ENCODE data around the gene ADIPOR1. TPM values are rescaled to one million over a fixed set of nuclear protein-coding genes. Genes with fewer than 3 reads are reported as not detected.

ADIPOR1 gene
- polyA plus RNA-seq, 2 donors = 96.2 to 98.4 TPM

DNA sequence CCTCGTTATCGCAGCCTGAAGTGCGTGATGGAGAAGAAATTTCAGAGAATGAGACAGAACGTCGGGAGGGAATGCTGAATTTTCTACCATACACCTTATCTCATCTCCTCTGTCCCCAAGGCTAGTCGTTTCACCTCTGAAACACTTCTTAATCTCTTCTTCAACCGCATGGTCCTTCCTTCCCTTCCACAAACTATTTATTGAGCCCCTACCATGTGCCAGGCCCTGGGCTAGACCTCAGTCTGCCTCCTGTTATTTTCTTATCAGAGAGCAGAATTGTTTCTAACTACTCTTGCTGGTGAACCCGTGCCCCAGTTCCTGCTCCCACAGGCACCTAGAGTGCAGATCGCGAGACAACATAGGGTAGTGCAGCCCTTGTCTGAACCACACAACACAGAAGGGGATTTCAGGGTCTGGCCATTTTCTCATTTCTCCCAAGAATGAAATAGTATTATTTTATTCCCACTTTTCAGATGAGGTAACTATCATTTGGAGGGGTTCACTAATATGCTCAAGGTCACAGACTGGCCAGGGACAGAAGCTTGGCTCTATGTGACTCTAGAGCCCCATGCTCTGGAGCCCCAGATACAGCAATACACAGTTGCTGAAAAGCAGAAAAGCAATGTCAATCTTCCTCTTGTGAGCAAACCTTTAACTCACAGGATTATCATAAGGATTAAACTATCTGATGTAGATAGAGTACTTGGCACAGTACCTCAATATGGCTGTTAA, 598 bp upstream of the ADIPOR1 start:
- Histone ChIP-seq H3K4me3 (ENCODE audit: low read depth in 1 of 2, low read length in 2 of 2) (peak overlapping the region; percentile 91 to 99), H3K4me1 (ENCODE audit: control insufficient read depth in 2 of 2, insufficient read depth in 2 of 2, low read length in 1 of 2) (peaks cover 0 to 2% of the 10 kb centered on the region in 2 donors), H3K36me3 (ENCODE audit: control insufficient read depth in 2 of 2, insufficient read depth in 2 of 2, low read length in 1 of 2) (peaks cover 8 to 9% of the 10 kb centered on the region in 2 donors), H3K27me3 (ENCODE audit: control insufficient read depth in 1 of 2, insufficient read depth in 2 of 2, low read length in 2 of 2) (no peaks in the 10 kb centered on the region), H3K9me3 (ENCODE audit: control insufficient read depth in 2 of 2, insufficient read depth in 1 of 2, low read depth in 1 of 2, low read length in 1 of 2) (no peaks in the 10 kb centered on the region), H3K27ac (ENCODE audit: low read depth in 2 of 2, low read length in 1 of 2) (peak overlapping the region; percentile 93 to 97)
- 8 to 11% methylated on average over 10 of the region's 10 CpGs for WGBS, 2 donors

DNA sequence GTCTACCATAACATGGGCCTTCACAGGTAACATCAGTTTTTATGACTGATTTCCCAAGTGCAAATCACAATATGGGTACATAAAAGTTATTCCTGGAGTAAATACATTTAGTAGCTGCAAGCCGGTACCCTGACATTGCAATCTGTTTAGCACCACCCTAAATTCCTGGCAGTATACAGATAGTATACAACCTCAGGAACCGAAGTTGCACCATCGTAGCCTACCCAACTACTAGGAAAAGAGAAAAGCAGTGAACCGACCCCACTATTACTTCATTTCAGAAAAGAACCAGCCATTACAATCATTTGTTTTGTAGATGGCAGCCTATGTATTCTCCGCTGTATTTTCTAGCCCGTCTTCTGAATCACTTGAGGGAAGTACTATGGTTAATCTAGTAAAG, 1.1 kb downstream of the ADIPOR1 start:
- Histone ChIP-seq H3K9me3 (ENCODE audit: control insufficient read depth in 2 of 2, insufficient read depth in 1 of 2, low read depth in 1 of 2, low read length in 1 of 2) (no peaks in the 10 kb centered on the region), H3K4me1 (ENCODE audit: control insufficient read depth in 2 of 2, insufficient read depth in 2 of 2, low read length in 1 of 2) (peaks cover 0 to 2% of the 10 kb centered on the region in 2 donors), H3K4me3 (ENCODE audit: low read depth in 1 of 2, low read length in 2 of 2) (peak overlapping the region; percentile 91 to 99), H3K27me3 (ENCODE audit: control insufficient read depth in 1 of 2, insufficient read depth in 2 of 2, low read length in 2 of 2) (no peaks in the 10 kb centered on the region), H3K27ac (ENCODE audit: low read depth in 2 of 2, low read length in 1 of 2) (peak overlapping the region; percentile 53 to 97), H3K36me3 (ENCODE audit: control insufficient read depth in 2 of 2, insufficient read depth in 2 of 2, low read length in 1 of 2) (no peaks in the 10 kb centered on the region)
- 46 to 48% methylated on average over 6 of the region's 6 CpGs for WGBS, 2 donors

DNA sequence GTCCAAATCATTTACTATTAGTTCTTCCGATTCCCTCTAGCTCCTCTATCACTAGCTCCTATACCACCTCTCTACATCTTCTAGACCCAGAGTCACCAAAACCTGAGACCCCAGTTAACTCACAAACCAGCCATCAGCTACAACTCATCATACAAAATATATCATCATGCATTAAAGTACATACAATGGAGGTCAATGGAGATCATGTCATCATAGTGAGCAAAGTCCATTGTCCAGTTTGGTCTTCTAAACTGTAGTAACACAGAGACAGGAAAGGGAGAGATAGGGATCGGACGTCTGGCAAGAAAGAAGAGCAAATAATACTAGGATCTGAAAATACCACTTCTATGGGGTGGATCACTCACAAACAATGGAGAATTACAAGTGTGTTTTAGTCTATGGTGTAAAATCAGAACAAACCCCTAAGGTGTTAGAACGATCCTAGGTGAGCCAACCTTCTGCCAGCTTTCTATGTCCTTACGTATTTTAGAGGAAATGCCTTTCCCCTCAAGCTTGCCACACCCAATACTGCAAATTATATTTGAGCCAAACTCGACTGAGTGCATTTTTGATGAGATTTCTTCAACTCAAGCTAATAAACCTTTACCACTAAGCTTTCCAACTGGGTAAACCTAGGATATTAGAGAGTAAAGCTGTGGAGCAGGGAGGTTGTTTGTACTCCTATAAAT, 3.9 kb downstream of the ADIPOR1 start:
- 36 to 52% methylated on average over 6 of the region's 6 CpGs for WGBS, 2 donors
- Histone ChIP-seq H3K9me3 (ENCODE audit: control insufficient read depth in 2 of 2, insufficient read depth in 1 of 2, low read depth in 1 of 2, low read length in 1 of 2) (no peaks in the 10 kb centered on the region), H3K36me3 (ENCODE audit: control insufficient read depth in 2 of 2, insufficient read depth in 2 of 2, low read length in 1 of 2) (peaks cover 4% of the 10 kb centered on the region in 2 donors), H3K4me1 (ENCODE audit: control insufficient read depth in 2 of 2, insufficient read depth in 2 of 2, low read length in 1 of 2) (peaks cover 0 to 2% of the 10 kb centered on the region in 2 donors), H3K4me3 (ENCODE audit: low read depth in 1 of 2, low read length in 2 of 2) (peak overlapping the region in 1 of 2 donors; percentile 32), H3K27ac (ENCODE audit: low read depth in 2 of 2, low read length in 1 of 2) (peak overlapping the region; percentile 47 to 71), H3K27me3 (ENCODE audit: control insufficient read depth in 1 of 2, insufficient read depth in 2 of 2, low read length in 2 of 2) (no peaks in the 10 kb centered on the region)

DNA sequence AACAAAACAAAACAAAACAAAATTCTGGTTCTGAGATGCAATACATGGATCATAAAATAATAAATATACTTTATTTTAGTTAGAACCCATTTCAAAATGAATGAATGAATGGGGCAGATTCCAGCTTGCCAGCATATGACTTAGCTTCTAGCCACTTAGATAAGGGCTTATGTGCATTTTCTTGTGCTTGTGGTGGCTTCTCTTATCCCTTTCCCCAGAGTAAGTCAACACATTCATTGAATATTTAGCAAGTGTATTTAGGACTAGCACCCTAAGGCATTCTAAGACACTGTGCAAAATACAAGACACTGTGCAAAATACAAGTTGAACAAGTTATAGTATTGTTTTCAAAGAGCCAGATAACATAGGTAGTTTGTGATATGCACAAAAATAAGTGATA, 4.7 kb downstream of the ADIPOR1 start:
- no peaks in the 10 kb centered on the region for H3K27me3 ChIP-seq (ENCODE audit: control insufficient read depth in 1 of 2, insufficient read depth in 2 of 2, low read length in 2 of 2)
- peak overlapping the region; percentile 27 to 46 for H3K27ac ChIP-seq (ENCODE audit: low read depth in 2 of 2, low read length in 1 of 2)

DNA sequence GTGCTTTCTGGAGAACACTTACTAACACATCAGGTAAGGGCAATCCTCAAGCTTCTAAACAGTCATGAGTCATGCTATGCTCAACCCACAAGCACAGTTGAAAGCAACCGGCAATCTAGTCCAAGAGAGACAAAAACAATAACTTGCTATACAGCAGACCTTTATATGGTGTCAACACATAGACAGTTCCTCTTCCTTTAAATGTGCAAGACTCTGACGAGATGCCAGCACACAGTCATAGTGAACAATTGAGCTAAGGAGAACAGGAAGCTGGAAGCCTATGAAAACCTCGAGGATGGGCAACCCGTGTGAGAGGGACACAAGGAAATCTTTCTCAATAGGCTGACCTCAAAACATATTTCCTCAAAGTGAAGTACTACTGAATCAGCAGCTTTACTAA, 5.3 kb downstream of the ADIPOR1 start:
- WGBS, 2 donors = 24 to 40% methylated on average over 4 of the region's 4 CpGs
- H3K4me1 ChIP-seq (ENCODE audit: control insufficient read depth in 2 of 2, insufficient read depth in 2 of 2, low read length in 1 of 2) = peaks cover 0 to 2% of the 10 kb centered on the region in 2 donors

More for the DNA sequence above, 4.7 kb downstream of the ADIPOR1 start:
- Histone ChIP-seq H3K36me3 (ENCODE audit: control insufficient read depth in 2 of 2, insufficient read depth in 2 of 2, low read length in 1 of 2) (peaks cover 6 to 7% of the 10 kb centered on the region in 2 donors), H3K4me3 (ENCODE audit: low read depth in 1 of 2, low read length in 2 of 2) (no peak overlapping the region), H3K9me3 (ENCODE audit: control insufficient read depth in 2 of 2, insufficient read depth in 1 of 2, low read depth in 1 of 2, low read length in 1 of 2) (no peaks in the 10 kb centered on the region), H3K4me1 (ENCODE audit: control insufficient read depth in 2 of 2, insufficient read depth in 2 of 2, low read length in 1 of 2) (peaks cover 0 to 2% of the 10 kb centered on the region in 2 donors)

DNA sequence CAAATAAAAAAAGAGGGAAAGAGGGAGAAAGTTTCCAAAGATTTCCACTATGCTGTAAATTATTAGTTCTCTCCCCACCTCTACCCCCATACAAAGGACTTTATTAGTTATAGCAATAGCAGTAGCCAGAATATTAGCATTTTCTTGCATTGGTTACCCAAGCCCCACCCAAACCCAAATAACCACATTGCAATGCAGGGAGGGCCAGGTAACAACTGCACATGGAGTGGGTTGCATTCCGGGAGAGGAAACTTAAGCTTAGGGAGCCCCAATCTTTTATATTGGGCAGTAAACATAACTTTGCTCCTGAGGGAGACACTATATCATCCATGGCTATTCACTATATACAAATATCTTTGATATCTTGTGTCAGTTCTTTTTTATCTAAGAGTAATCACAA, 6.0 kb downstream of the ADIPOR1 start:
- WGBS, 2 donors = 88% methylated on average over 1 of the region's 1 CpG
- Histone ChIP-seq H3K4me3 (ENCODE audit: low read depth in 1 of 2, low read length in 2 of 2) (no peak overlapping the region), H3K27ac (ENCODE audit: low read depth in 2 of 2, low read length in 1 of 2) (peak overlapping the region; percentile 67 to 92)

More for the DNA sequence above, 5.3 kb downstream of the ADIPOR1 start:
- Histone ChIP-seq H3K36me3 (ENCODE audit: control insufficient read depth in 2 of 2, insufficient read depth in 2 of 2, low read length in 1 of 2) (peaks cover 6 to 10% of the 10 kb centered on the region in 2 donors), H3K9me3 (ENCODE audit: control insufficient read depth in 2 of 2, insufficient read depth in 1 of 2, low read depth in 1 of 2, low read length in 1 of 2) (no peaks in the 10 kb centered on the region), H3K27me3 (ENCODE audit: control insufficient read depth in 1 of 2, insufficient read depth in 2 of 2, low read length in 2 of 2) (no peaks in the 10 kb centered on the region), H3K4me3 (ENCODE audit: low read depth in 1 of 2, low read length in 2 of 2) (no peak overlapping the region), H3K27ac (ENCODE audit: low read depth in 2 of 2, low read length in 1 of 2) (peak overlapping the region; percentile 67 to 92)

DNA sequence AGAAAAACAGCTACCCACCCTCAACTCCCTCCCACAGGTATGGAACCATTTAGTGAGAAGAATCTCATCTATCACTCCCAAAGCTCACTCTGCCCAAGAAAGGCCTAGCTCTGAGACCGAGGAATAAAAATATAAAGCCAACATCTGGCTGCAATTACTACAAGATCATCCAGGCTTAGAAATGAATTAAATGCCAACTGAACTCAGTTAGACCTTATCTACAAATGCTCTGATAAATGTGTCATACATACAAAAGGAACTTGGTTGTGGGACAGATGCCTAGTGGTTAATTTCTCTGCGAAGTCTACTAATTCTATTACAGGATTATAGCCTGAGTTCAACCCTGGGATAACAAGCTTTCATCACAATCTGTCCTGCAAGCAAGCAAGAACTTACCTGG, 6.7 kb downstream of the ADIPOR1 start:
- Histone ChIP-seq H3K9me3 (ENCODE audit: control insufficient read depth in 2 of 2, insufficient read depth in 1 of 2, low read depth in 1 of 2, low read length in 1 of 2) (no peaks in the 10 kb centered on the region), H3K4me1 (ENCODE audit: control insufficient read depth in 2 of 2, insufficient read depth in 2 of 2, low read length in 1 of 2) (peaks cover 0 to 2% of the 10 kb centered on the region in 2 donors), H3K4me3 (ENCODE audit: low read depth in 1 of 2, low read length in 2 of 2) (no peak overlapping the region), H3K36me3 (ENCODE audit: control insufficient read depth in 2 of 2, insufficient read depth in 2 of 2, low read length in 1 of 2) (peaks cover 10 to 13% of the 10 kb centered on the region in 2 donors), H3K27me3 (ENCODE audit: control insufficient read depth in 1 of 2, insufficient read depth in 2 of 2, low read length in 2 of 2) (no peaks in the 10 kb centered on the region), H3K27ac (ENCODE audit: low read depth in 2 of 2, low read length in 1 of 2) (peak overlapping the region in 1 of 2 donors; percentile 60)
- WGBS, 2 donors = 65 to 67% methylated on average over 2 of the region's 2 CpGs

More for the DNA sequence above, 6.0 kb downstream of the ADIPOR1 start:
- Histone ChIP-seq H3K27me3 (ENCODE audit: control insufficient read depth in 1 of 2, insufficient read depth in 2 of 2, low read length in 2 of 2) (no peaks in the 10 kb centered on the region), H3K36me3 (ENCODE audit: control insufficient read depth in 2 of 2, insufficient read depth in 2 of 2, low read length in 1 of 2) (peaks cover 6 to 10% of the 10 kb centered on the region in 2 donors), H3K9me3 (ENCODE audit: control insufficient read depth in 2 of 2, insufficient read depth in 1 of 2, low read depth in 1 of 2, low read length in 1 of 2) (no peaks in the 10 kb centered on the region), H3K4me1 (ENCODE audit: control insufficient read depth in 2 of 2, insufficient read depth in 2 of 2, low read length in 1 of 2) (peaks cover 0 to 2% of the 10 kb centered on the region in 2 donors)

DNA sequence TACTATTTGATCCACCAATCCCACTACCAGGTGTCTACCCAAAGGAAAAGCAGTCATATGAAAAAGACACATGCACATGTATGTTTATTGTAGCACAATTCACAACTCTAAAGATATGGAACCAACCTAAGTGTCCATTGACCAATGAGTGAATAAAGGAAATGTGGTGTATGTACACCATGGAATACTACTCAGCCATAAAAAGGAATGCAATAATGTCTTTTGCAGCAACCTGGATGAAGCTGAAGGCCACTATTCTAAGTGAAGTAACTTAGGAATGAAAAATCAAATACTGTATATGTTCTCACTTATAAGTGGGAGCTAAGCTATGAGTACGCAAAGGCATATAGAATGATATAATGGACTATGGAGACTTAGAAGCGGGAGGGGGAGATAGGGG, 12.6 kb downstream of the ADIPOR1 start:
- WGBS, 2 donors = 97 to 100% methylated on average over 2 of the region's 2 CpGs
- Histone ChIP-seq H3K27me3 (ENCODE audit: control insufficient read depth in 1 of 2, insufficient read depth in 2 of 2, low read length in 2 of 2) (no peaks in the 10 kb centered on the region), H3K4me3 (ENCODE audit: low read depth in 1 of 2, low read length in 2 of 2) (no peak overlapping the region), H3K36me3 (ENCODE audit: control insufficient read depth in 2 of 2, insufficient read depth in 2 of 2, low read length in 1 of 2) (peaks cover 24 to 26% of the 10 kb centered on the region in 2 donors), H3K4me1 (ENCODE audit: control insufficient read depth in 2 of 2, insufficient read depth in 2 of 2, low read length in 1 of 2) (no peaks in the 10 kb centered on the region), H3K27ac (ENCODE audit: low read depth in 2 of 2, low read length in 1 of 2) (no peak overlapping the region), H3K9me3 (ENCODE audit: control insufficient read depth in 2 of 2, insufficient read depth in 1 of 2, low read depth in 1 of 2, low read length in 1 of 2) (no peaks in the 10 kb centered on the region)

DNA sequence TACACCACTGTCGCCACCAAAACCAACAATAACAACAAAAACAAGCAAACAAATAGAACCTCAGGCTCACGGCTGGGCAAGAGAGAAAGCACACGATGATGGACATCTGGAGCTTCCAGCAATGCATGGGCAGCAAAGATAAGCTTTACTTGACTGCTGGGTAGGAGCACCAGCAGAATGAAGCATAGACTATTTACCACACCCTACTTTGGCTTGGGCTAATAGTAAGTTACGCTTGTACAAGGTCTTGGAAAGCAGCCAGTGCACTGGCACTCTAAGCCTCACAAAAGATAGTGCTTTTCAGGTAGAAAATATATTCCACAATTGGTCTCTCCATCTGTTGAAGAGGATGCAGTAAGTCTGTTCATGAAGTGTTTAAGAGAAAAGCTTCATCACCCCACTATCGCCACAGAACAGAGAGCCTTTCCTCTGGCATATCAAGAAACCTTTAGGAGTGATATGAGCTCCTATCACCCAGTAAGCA, 13.6 kb downstream of the ADIPOR1 start:
- Histone ChIP-seq H3K27ac (ENCODE audit: low read depth in 2 of 2, low read length in 1 of 2) (no peak overlapping the region), H3K4me3 (ENCODE audit: low read depth in 1 of 2, low read length in 2 of 2) (no peak overlapping the region), H3K9me3 (ENCODE audit: control insufficient read depth in 2 of 2, insufficient read depth in 1 of 2, low read depth in 1 of 2, low read length in 1 of 2) (no peaks in the 10 kb centered on the region), H3K36me3 (ENCODE audit: control insufficient read depth in 2 of 2, insufficient read depth in 2 of 2, low read length in 1 of 2) (peaks cover 24 to 26% of the 10 kb centered on the region in 2 donors), H3K27me3 (ENCODE audit: control insufficient read depth in 1 of 2, insufficient read depth in 2 of 2, low read length in 2 of 2) (no peaks in the 10 kb centered on the region), H3K4me1 (ENCODE audit: control insufficient read depth in 2 of 2, insufficient read depth in 2 of 2, low read length in 1 of 2) (no peaks in the 10 kb centered on the region)
- 84 to 85% methylated on average over 5 of the region's 5 CpGs for WGBS, 2 donors
